ENCODE results near the gene ATP2C1.

DNA sequence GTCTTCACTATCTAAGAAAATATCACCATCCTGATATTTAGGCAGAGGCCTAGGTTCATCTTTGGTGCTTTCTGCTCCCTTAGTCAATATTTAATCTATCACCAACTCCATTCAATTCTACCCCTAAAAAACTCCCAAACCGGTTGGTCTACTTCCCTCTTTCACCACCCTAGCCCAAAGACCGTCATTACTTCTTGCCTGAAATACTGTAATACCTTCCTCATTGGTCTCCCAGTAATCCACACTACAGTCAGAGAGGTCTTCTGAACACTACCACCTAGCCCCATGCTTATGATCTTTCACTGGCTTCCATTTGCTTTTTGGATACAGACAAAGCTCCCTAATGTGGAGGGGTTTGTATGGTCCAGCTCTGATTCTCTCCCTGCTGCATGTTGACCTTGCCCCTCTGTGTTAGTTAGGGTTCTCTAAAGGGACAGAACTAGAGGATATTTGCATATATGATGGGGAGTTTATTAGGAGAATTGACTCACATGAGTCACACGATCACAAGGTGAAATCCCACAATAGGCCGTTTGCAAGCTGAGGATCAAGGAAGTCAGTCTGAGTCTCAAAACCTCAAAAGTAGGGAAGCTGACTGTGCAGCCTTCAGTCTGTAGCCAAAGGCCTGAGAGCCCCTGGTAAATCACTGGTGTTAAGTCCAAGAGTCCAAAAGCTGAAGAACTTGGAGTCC lies 36.4 kb upstream of the ATP2C1 start:
- TF ChIP-seq POLR2A (IDR thresholded peaks at IDR 0.05; ENCODE audit: low read length) (no peak), GATA1 (IDR thresholded peaks at IDR 0.05; ENCODE audit: low read depth, low read length) (no peak)
